Gastrocnemius medialis (tissue), 4 donors: ENCODE measurements around the gene PDE4B.

Experiments
- POLR2A ChIP-seq, 2 donors: fragments of 450-650 bp; IDR thresholded peaks; one replicate each; pipeline ENCODE4 v1.6.1; 2017; ENCODE audit warnings: antibody characterized with exemption in 2 of 2, mild to moderate bottlenecking in 2 of 2, moderate library complexity in 2 of 2
- TF ChIP-seq, protein P1 (sequence below), 5 experiments: fragments of 450-650 bp in 3 of 5; fragments of 200-600 bp in 2 of 5; sonication (generic) in 2 of 5; IDR thresholded peaks in 4 of 5; conservative IDR thresholded peaks in 1 of 5; 1 replicate in 4 of 5; 2 replicates in 1 of 5; pipeline ENCODE4 v1.5.1; 2016 to 2019; ENCODE audit warnings: antibody characterized with exemption in 5 of 5, mild to moderate bottlenecking in 3 of 5, moderate library complexity in 3 of 5

- TF ChIP-seq, protein P1, sequence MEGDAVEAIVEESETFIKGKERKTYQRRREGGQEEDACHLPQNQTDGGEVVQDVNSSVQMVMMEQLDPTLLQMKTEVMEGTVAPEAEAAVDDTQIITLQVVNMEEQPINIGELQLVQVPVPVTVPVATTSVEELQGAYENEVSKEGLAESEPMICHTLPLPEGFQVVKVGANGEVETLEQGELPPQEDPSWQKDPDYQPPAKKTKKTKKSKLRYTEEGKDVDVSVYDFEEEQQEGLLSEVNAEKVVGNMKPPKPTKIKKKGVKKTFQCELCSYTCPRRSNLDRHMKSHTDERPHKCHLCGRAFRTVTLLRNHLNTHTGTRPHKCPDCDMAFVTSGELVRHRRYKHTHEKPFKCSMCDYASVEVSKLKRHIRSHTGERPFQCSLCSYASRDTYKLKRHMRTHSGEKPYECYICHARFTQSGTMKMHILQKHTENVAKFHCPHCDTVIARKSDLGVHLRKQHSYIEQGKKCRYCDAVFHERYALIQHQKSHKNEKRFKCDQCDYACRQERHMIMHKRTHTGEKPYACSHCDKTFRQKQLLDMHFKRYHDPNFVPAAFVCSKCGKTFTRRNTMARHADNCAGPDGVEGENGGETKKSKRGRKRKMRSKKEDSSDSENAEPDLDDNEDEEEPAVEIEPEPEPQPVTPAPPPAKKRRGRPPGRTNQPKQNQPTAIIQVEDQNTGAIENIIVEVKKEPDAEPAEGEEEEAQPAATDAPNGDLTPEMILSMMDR (IDR thresholded peaks at IDR 0.05 in 4 of 5, conservative IDR thresholded peaks at IDR 0.05 in 1 of 5): no peak
- no peak for TF ChIP-seq POLR2A (IDR thresholded peaks at IDR 0.05)
Measured at GRCh38 chr1:65812065-65812464, 19.4 kb downstream of the PDE4B start.
